Neural crest cell (in vitro differentiated cells): ENCODE data around the gene MYLK4. TPM values are rescaled to one million over a fixed set of nuclear protein-coding genes. Genes with fewer than 3 reads are reported as not detected.

Experiments
- DNase-seq: peaks from one replicate; pipeline ENCODE4 v3.0.0; 2021; ENCODE audit warnings: low read depth, mixed read lengths, low spot score
- H3K27ac Mint-ChIP-seq: one replicate; pipeline ENCODE4 v1.8.0; 2021; ENCODE audit warnings: mild to moderate bottlenecking, mixed read lengths; ENCODE audit not compliant: unreplicated experiment
- H3K27me3 Mint-ChIP-seq: 2 replicates; pipeline ENCODE4 v1.8.0; 2021; ENCODE audit warnings: low read depth, mild to moderate bottlenecking, mixed read lengths
- H3K36me3 Mint-ChIP-seq: 2 replicates; pipeline ENCODE4 v1.8.0; 2021; ENCODE audit warnings: low read depth, mild to moderate bottlenecking, mixed read lengths
- H3K4me1 Mint-ChIP-seq: 2 replicates; pipeline ENCODE4 v1.8.0; 2021; ENCODE audit warnings: mixed read lengths
- H3K4me3 Mint-ChIP-seq: one replicate; pipeline ENCODE4 v1.8.0; 2021; ENCODE audit warnings: mild to moderate bottlenecking, mixed read lengths
- H3K9me3 Mint-ChIP-seq: 2 replicates; pipeline ENCODE4 v1.8.0; 2021; ENCODE audit warnings: mixed read lengths
- CTCF ChIP-seq: fragments of 200-600 bp; sonication (generic); conservative IDR thresholded peaks from 2 replicates; pipeline ENCODE4 v1.5.0; 2021; ENCODE audit warnings: antibody characterized with exemption, mild to moderate bottlenecking
- total RNA-seq: library from RNA; stranded (reverse); gene quantifications from 2 replicates; pipeline ENCODE4 v1.2.1, GENCODE V29; 2021

MYLK4 gene
- total RNA-seq, 1 donor from 2014 or later, result 0.96 TPM

- Mint-ChIP-seq H3K4me3 (peak overlapping the region; percentile 77), H3K4me1 (no peaks in the 10 kb centered on the region), H3K27me3 (peaks cover 4% of the 10 kb centered on the region), H3K36me3 (no peaks in the 10 kb centered on the region), H3K27ac (no peak overlapping the region), H3K9me3 (no peaks in the 10 kb centered on the region)
- peak; percentile 100 for TF ChIP-seq CTCF
- peak; percentile 91 for DNase-seq
These were observed 116.4 kb downstream of the MYLK4 start for GRCh38 chr6:2634139-2634964.

GRCh38 chr6:2633736-2634135 is 117.0 kb downstream of the MYLK4 start:
- no peak overlapping the region for H3K27ac Mint-ChIP-seq
- H3K4me1 Mint-ChIP-seq, result no peaks in the 10 kb centered on the region
- no peaks in the 10 kb centered on the region for H3K36me3 Mint-ChIP-seq
- H3K27me3 Mint-ChIP-seq, result peaks cover 4% of the 10 kb centered on the region
- no peak for TF ChIP-seq CTCF
- peak overlapping the region; percentile 77 for H3K4me3 Mint-ChIP-seq
- no peak for DNase-seq
- no peaks in the 10 kb centered on the region for H3K9me3 Mint-ChIP-seq

- H3K4me1 Mint-ChIP-seq, result no peaks in the 10 kb centered on the region
- DNase-seq, result no peak
- H3K9me3 Mint-ChIP-seq, result no peaks in the 10 kb centered on the region
- no peaks in the 10 kb centered on the region for H3K36me3 Mint-ChIP-seq
- H3K4me3 Mint-ChIP-seq, result no peak overlapping the region
- H3K27me3 Mint-ChIP-seq, result peaks cover 4% of the 10 kb centered on the region
- H3K27ac Mint-ChIP-seq, result no peak overlapping the region
- no peak for TF ChIP-seq CTCF
These were observed 117.6 kb downstream of the MYLK4 start for GRCh38 chr6:2632976-2633584.

- Mint-ChIP-seq H3K4me1 (no peaks in the 10 kb centered on the region), H3K4me3 (no peak overlapping the region), H3K27ac (no peak overlapping the region), H3K27me3 (peaks cover 4% of the 10 kb centered on the region), H3K36me3 (no peaks in the 10 kb centered on the region), H3K9me3 (no peaks in the 10 kb centered on the region)
- no peak for DNase-seq
- no peak for TF ChIP-seq CTCF
These were observed 118.4 kb downstream of the MYLK4 start for GRCh38 chr6:2632368-2632767.

GRCh38 chr6:2630891-2631571 is 119.7 kb downstream of the MYLK4 start:
- Mint-ChIP-seq H3K27me3 (peaks cover 4% of the 10 kb centered on the region), H3K27ac (no peak overlapping the region), H3K36me3 (no peaks in the 10 kb centered on the region), H3K4me1 (no peaks in the 10 kb centered on the region), H3K4me3 (no peak overlapping the region), H3K9me3 (no peaks in the 10 kb centered on the region)
- no peak for TF ChIP-seq CTCF
- DNase-seq, result no peak
